KMS-11 (cell line): ENCODE measurements around the gene C1orf146.
"Not testable (repeated sequence)": the region's sequence is repeated elsewhere in the genome, so short reads cannot be mapped to it uniquely, and the experiment has no call there.

Experiments used
- H2AFZ ChIP-seq: fragments of 200-600 bp; sonication (generic); 2 replicates; pipeline ENCODE4 v1.6.1; 2016; ENCODE audit warnings: antibody characterized with exemption, mixed run types, low read depth
- H3K27ac ChIP-seq: fragments of 200-600 bp; sonication (generic); 2 replicates; pipeline ENCODE4 v1.6.1; 2016; ENCODE audit warnings: mild to moderate bottlenecking, mixed run types
- H3K27me3 ChIP-seq: fragments of 200-600 bp; sonication (generic); 2 replicates; pipeline ENCODE4 v1.6.1; 2017; ENCODE audit warnings: mild to moderate bottlenecking, low read depth, mixed run types, moderate library complexity; ENCODE audit not compliant: insufficient read depth
- H3K36me3 ChIP-seq: fragments of 200-600 bp; sonication (generic); 2 replicates; pipeline ENCODE4 v1.6.1; 2017; ENCODE audit warnings: mild to moderate bottlenecking, mixed run types; ENCODE audit not compliant: insufficient read depth
- H3K4me1 ChIP-seq: fragments of 200-600 bp; sonication (generic); 2 replicates; pipeline ENCODE4 v1.6.1; 2016; ENCODE audit warnings: mild to moderate bottlenecking, low read depth, mixed run types; ENCODE audit not compliant: poor library complexity, severe bottlenecking
- H3K4me2 ChIP-seq: fragments of 200-600 bp; sonication (generic); 2 replicates; pipeline ENCODE4 v1.7.0; 2016; ENCODE audit warnings: mild to moderate bottlenecking, mixed run types
- H3K4me3 ChIP-seq: fragments of 200-600 bp; sonication (generic); IDR thresholded peaks from 2 replicates; pipeline ENCODE4 v1.6.1; 2017; ENCODE audit warnings: low read depth, low read length, mixed read lengths; ENCODE audit not compliant: insufficient read depth
- H3K79me2 ChIP-seq: fragments of 200-600 bp; sonication (generic); 2 replicates; pipeline ENCODE4 v1.6.1; 2016; ENCODE audit warnings: low read depth, mixed run types; ENCODE audit not compliant: insufficient read depth
- H3K9ac ChIP-seq: fragments of 200-600 bp; sonication (generic); 2 replicates; pipeline ENCODE4 v1.6.1; 2016; ENCODE audit warnings: mild to moderate bottlenecking, mixed run types
- H4K20me1 ChIP-seq: fragments of 200-600 bp; sonication (generic); 2 replicates; pipeline ENCODE4 v1.6.1; 2016; ENCODE audit warnings: mild to moderate bottlenecking, mixed run types; ENCODE audit not compliant: insufficient read depth
- CTCF ChIP-seq: fragments of 200-600 bp; sonication (generic); conservative IDR thresholded peaks from 2 replicates; pipeline ENCODE4 v1.6.1; 2017; ENCODE audit warnings: low read depth, mild to moderate bottlenecking, antibody characterized with exemption, low read length, moderate library complexity, mixed read lengths

The C1orf146 gene

GRCh38 chr1:92244376-92244775, 26.7 kb downstream of the C1orf146 start:
- Histone ChIP-seq H3K4me1 (no peaks in the 10 kb centered on the region), H4K20me1 (no peaks in the 10 kb centered on the region), H3K9ac (no peak overlapping the region), H3K36me3 (no peaks in the 10 kb centered on the region), H2AFZ (no peak overlapping the region), H3K27ac (no peak overlapping the region), H3K4me2 (no peak overlapping the region), H3K27me3 (no peaks in the 10 kb centered on the region), H3K4me3 (no peak overlapping the region), H3K79me2 (no peaks in the 10 kb centered on the region)
- TF ChIP-seq CTCF: no peak

GRCh38 chr1:92254714-92255113, 37.0 kb downstream of the C1orf146 start:
- H3K36me3 ChIP-seq, H3K27me3 ChIP-seq, H3K9ac ChIP-seq, H2AFZ ChIP-seq, H4K20me1 ChIP-seq, H3K4me3 ChIP-seq, H3K27ac ChIP-seq, H3K4me2 ChIP-seq, H3K4me1 ChIP-seq, H3K79me2 ChIP-seq: not testable (repeated sequence)

GRCh38 chr1:92259350-92259749, 41.6 kb downstream of the C1orf146 start:
- no peaks in the 10 kb centered on the region for H3K79me2 ChIP-seq
- no peak overlapping the region for H3K9ac ChIP-seq
- no peaks in the 10 kb centered on the region for H4K20me1 ChIP-seq
- H3K27me3 ChIP-seq: no peaks in the 10 kb centered on the region
- H3K27ac ChIP-seq: no peak overlapping the region
- no peaks in the 10 kb centered on the region for H3K4me1 ChIP-seq
- H2AFZ ChIP-seq: no peak overlapping the region
- no peaks in the 10 kb centered on the region for H3K36me3 ChIP-seq
- no peak for TF ChIP-seq CTCF
- no peak overlapping the region for H3K4me3 ChIP-seq
- H3K4me2 ChIP-seq: no peak overlapping the region

GRCh38 chr1:92262516-92262915, 44.8 kb downstream of the C1orf146 start:
- no peak overlapping the region for H3K9ac ChIP-seq
- H3K36me3 ChIP-seq: no peaks in the 10 kb centered on the region

GRCh38 chr1:92273039-92273438, 55.3 kb downstream of the C1orf146 start:
- Histone ChIP-seq H3K27me3 (no peaks in the 10 kb centered on the region), H3K27ac (no peak overlapping the region), H2AFZ (no peak overlapping the region), H3K4me3 (no peak overlapping the region), H3K4me2 (no peak overlapping the region), H3K79me2 (no peaks in the 10 kb centered on the region), H3K9ac (no peak overlapping the region), H4K20me1 (no peaks in the 10 kb centered on the region), H3K4me1 (no peaks in the 10 kb centered on the region), H3K36me3 (no peaks in the 10 kb centered on the region)
- no peak for TF ChIP-seq CTCF

More at GRCh38 chr1:92262516-92262915, 44.8 kb downstream of the C1orf146 start:
- H3K79me2 ChIP-seq: no peaks in the 10 kb centered on the region
- TF ChIP-seq CTCF: no peak
- H3K27ac ChIP-seq: no peak overlapping the region
- no peaks in the 10 kb centered on the region for H3K4me1 ChIP-seq
- H3K27me3 ChIP-seq: no peaks in the 10 kb centered on the region
- no peak overlapping the region for H3K4me2 ChIP-seq
- no peaks in the 10 kb centered on the region for H4K20me1 ChIP-seq
- H2AFZ ChIP-seq: no peak overlapping the region
- no peak overlapping the region for H3K4me3 ChIP-seq
